Loucy (cell line): ENCODE data around the gene STAT4.

Experiments used
- H2AFZ ChIP-seq: fragments of 200-600 bp; sonication (generic); 2 replicates; pipeline ENCODE4 v1.6.0; 2016; ENCODE audit warnings: antibody characterized with exemption, mild to moderate bottlenecking, low read length, moderate library complexity
- H3F3A ChIP-seq: fragments of 200-600 bp; 2 replicates; pipeline ENCODE4 v1.6.0; 2016; ENCODE audit warnings: antibody characterized with exemption, low read depth, mild to moderate bottlenecking
- H3K27me3 ChIP-seq: fragments of 200-600 bp; sonication (generic); 2 replicates; pipeline ENCODE4 v1.6.1; 2014; ENCODE audit warnings: low read length, mild to moderate bottlenecking; ENCODE audit not compliant: insufficient read depth, poor library complexity, severe bottlenecking
- H3K36me3 ChIP-seq: fragments of 200-600 bp; sonication (generic); 2 replicates; pipeline ENCODE4 v1.6.1; 2016; ENCODE audit warnings: low read length; ENCODE audit not compliant: insufficient read depth
- H3K4me1 ChIP-seq: fragments of 200-600 bp; sonication (generic); 2 replicates; pipeline ENCODE4 v1.5.1; 2014; ENCODE audit warnings: low read length, mild to moderate bottlenecking; ENCODE audit not compliant: insufficient read depth, poor library complexity, severe bottlenecking
- H3K4me2 ChIP-seq: fragments of 200-600 bp; sonication (generic); 2 replicates; pipeline ENCODE4 v1.6.0; 2014; ENCODE audit warnings: antibody characterized with exemption, low read length, low read depth, mild to moderate bottlenecking; ENCODE audit not compliant: poor library complexity, severe bottlenecking
- H3K4me3 ChIP-seq: fragments of 200-600 bp; sonication (generic); 2 replicates; pipeline ENCODE4 v1.5.1; 2014; ENCODE audit warnings: low read length, mild to moderate bottlenecking, mixed read lengths; ENCODE audit not compliant: poor library complexity, severe bottlenecking
- H3K79me2 ChIP-seq: fragments of 200-600 bp; sonication (generic); 2 replicates; pipeline ENCODE4 v1.6.1; 2014; ENCODE audit warnings: low read length; ENCODE audit not compliant: insufficient read depth
- H3K9ac ChIP-seq: fragments of 200-600 bp; sonication (generic); 2 replicates; pipeline ENCODE4 v1.6.0; 2014; ENCODE audit warnings: mild to moderate bottlenecking, low read depth, low read length, moderate library complexity; ENCODE audit not compliant: poor library complexity, severe bottlenecking
- H3K9me2 ChIP-seq: fragments of 200-600 bp; sonication (generic); replicated peaks from 2 replicates; pipeline ENCODE4 v1.6.1; 2016; ENCODE audit warnings: low read depth, low read length, mixed read lengths
- H3K9me3 ChIP-seq: fragments of 200-600 bp; sonication (generic); 2 replicates; pipeline ENCODE4 v1.6.1; 2014; ENCODE audit warnings: mild to moderate bottlenecking, antibody characterized with exemption, low read length, low read depth; ENCODE audit not compliant: insufficient read depth
- H4K20me1 ChIP-seq: fragments of 200-600 bp; sonication (generic); 2 replicates; pipeline ENCODE4 v1.6.0; 2014; ENCODE audit warnings: antibody characterized with exemption, low read length, mild to moderate bottlenecking; ENCODE audit not compliant: insufficient read depth, poor library complexity, severe bottlenecking
- CTCF ChIP-seq: fragments of 200-600 bp; sonication (generic); conservative IDR thresholded peaks from 2 replicates; pipeline ENCODE4 v1.5.1; 2014; ENCODE audit warnings: mild to moderate bottlenecking, antibody characterized with exemption, low read length
- EZH2phosphoT487 ChIP-seq: fragments of 200-600 bp; IDR thresholded peaks from 2 replicates; pipeline ENCODE4 v1.6.1; 2018; ENCODE audit warnings: antibody characterized with exemption, mild to moderate bottlenecking, moderate library complexity, borderline replicate concordance

Gene STAT4

GRCh38 chr2:191150230-191150599 lies 579 bp downstream of the STAT4 start:
- no peaks in the 10 kb centered on the region for H3K9me2 ChIP-seq
- H3K4me2 ChIP-seq = peak overlapping the region; percentile 81
- peak overlapping the region; percentile 85 for H3K4me3 ChIP-seq
- H3K9ac ChIP-seq = peak overlapping the region; percentile 70
- H4K20me1 ChIP-seq = no peaks in the 10 kb centered on the region
- H3K36me3 ChIP-seq = no peaks in the 10 kb centered on the region
- peak overlapping the region; percentile 66 for H2AFZ ChIP-seq
- peaks cover 6% of the 10 kb centered on the region; the same call in 1 of the 2 replicates for H3F3A ChIP-seq
- H3K79me2 ChIP-seq = no peaks in the 10 kb centered on the region
- H3K27me3 ChIP-seq = no peaks in the 10 kb centered on the region
- H3K9me3 ChIP-seq = no peaks in the 10 kb centered on the region
- TF ChIP-seq EZH2phosphoT487 (no peak), CTCF (no peak)
- H3K4me1 ChIP-seq = peaks cover 84% of the 10 kb centered on the region

- peak overlapping the region; percentile 85 for H3K4me3 ChIP-seq
- TF ChIP-seq CTCF = no peak
- no peak for TF ChIP-seq EZH2phosphoT487
- peaks cover 6% of the 10 kb centered on the region; the same call in 1 of the 2 replicates for H3F3A ChIP-seq
- H4K20me1 ChIP-seq = no peaks in the 10 kb centered on the region
- peak overlapping the region; percentile 70 for H3K9ac ChIP-seq
- no peaks in the 10 kb centered on the region for H3K27me3 ChIP-seq
- H2AFZ ChIP-seq = no peak overlapping the region
- no peaks in the 10 kb centered on the region for H3K9me3 ChIP-seq
- peak overlapping the region; percentile 81 for H3K4me2 ChIP-seq
- no peaks in the 10 kb centered on the region for H3K79me2 ChIP-seq
- no peaks in the 10 kb centered on the region for H3K36me3 ChIP-seq
- no peaks in the 10 kb centered on the region for H3K9me2 ChIP-seq
- H3K4me1 ChIP-seq = peaks cover 76% of the 10 kb centered on the region
Measured at GRCh38 chr2:191149391-191149790, 1.4 kb downstream of the STAT4 start.

GRCh38 chr2:191148791-191149190 lies 2.0 kb downstream of the STAT4 start:
- Histone ChIP-seq H3K79me2 (no peaks in the 10 kb centered on the region), H3K4me1 (peaks cover 72% of the 10 kb centered on the region), H3K4me2 (peak overlapping the region; percentile 81), H3K9ac (peak overlapping the region; percentile 70), H3F3A (peaks cover 6% of the 10 kb centered on the region; the same call in 1 of the 2 replicates), H2AFZ (no peak overlapping the region), H4K20me1 (no peaks in the 10 kb centered on the region), H3K9me2 (no peaks in the 10 kb centered on the region), H3K9me3 (no peaks in the 10 kb centered on the region), H3K36me3 (no peaks in the 10 kb centered on the region), H3K4me3 (peak overlapping the region; percentile 85), H3K27me3 (no peaks in the 10 kb centered on the region)
- TF ChIP-seq EZH2phosphoT487 (no peak), CTCF (no peak)
